Measurements from ENCODE around the gene UTS2B.

DNA sequence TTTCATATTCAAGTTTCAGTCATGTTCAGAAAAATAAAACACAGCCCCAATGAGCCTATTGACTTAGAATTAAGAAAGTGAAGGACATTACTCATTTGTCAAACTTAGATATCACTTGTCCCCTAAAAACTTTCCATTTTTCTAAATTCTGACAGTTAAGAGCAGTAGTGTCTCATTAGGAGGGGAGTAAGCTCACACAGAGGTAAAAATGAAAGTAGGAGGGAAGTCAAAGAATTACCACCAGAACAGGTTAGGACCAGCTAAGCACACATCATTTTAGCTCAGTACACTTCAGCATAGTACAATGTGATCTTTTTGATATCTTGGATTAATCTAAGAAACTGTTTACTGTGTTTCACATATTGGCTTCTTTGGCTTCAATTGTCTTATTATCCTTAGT lies 67.0 kb downstream of the UTS2B start:
- TF ChIP-seq, protein P1, sequence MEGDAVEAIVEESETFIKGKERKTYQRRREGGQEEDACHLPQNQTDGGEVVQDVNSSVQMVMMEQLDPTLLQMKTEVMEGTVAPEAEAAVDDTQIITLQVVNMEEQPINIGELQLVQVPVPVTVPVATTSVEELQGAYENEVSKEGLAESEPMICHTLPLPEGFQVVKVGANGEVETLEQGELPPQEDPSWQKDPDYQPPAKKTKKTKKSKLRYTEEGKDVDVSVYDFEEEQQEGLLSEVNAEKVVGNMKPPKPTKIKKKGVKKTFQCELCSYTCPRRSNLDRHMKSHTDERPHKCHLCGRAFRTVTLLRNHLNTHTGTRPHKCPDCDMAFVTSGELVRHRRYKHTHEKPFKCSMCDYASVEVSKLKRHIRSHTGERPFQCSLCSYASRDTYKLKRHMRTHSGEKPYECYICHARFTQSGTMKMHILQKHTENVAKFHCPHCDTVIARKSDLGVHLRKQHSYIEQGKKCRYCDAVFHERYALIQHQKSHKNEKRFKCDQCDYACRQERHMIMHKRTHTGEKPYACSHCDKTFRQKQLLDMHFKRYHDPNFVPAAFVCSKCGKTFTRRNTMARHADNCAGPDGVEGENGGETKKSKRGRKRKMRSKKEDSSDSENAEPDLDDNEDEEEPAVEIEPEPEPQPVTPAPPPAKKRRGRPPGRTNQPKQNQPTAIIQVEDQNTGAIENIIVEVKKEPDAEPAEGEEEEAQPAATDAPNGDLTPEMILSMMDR (IDR thresholded peaks at IDR 0.05), result no peak
- TF ChIP-seq POLR2AphosphoS5 (IDR thresholded peaks at IDR 0.05), result no peak
- TF ChIP-seq POLR2A (IDR thresholded peaks at IDR 0.05), result no peak
- TF ChIP-seq EP300 (IDR thresholded peaks at IDR 0.05; ENCODE audit: low read depth), result no peak

Data from transverse colon (tissue), 4 donors.